Mammary epithelial cell (primary cell): ENCODE measurements around the gene MSANTD3.

ENCODE experiments used
- CTCF ChIP-seq, 2 donors: IDR thresholded peaks in 1 of 2; conservative IDR thresholded peaks in 1 of 2; 2 replicates each; pipeline ENCODE4 v1.5.1; 2011 to 2012; ENCODE audit warnings: inconsistent platforms in 2 of 2, low read length in 2 of 2, mild to moderate bottlenecking in 2 of 2, control low read depth in 1 of 2, low read depth in 1 of 2; ENCODE audit not compliant: insufficient read depth in 1 of 2; ENCODE audit errors: extremely low read depth in 1 of 2
- EZH2 ChIP-seq: IDR thresholded peaks from 2 replicates; pipeline ENCODE4 v1.6.1; 2012; ENCODE audit warnings: low read length, inconsistent platforms, borderline replicate concordance

- TF ChIP-seq CTCF (conservative IDR thresholded peaks at IDR 0.05 in 1 of 2, IDR thresholded peaks at IDR 0.05 in 1 of 2; ENCODE audit: extremely low read depth in 1 of 2, insufficient read depth in 1 of 2, low read depth in 1 of 2, low read length in 2 of 2) (no peak), EZH2 (no peak)
Observed at GRCh38 chr9:100468041-100468440, 41.1 kb downstream of the MSANTD3 start.
